Sigmoid colon (tissue), 4 donors: ENCODE data around the gene MUC5B.

ENCODE experiments used
- POLR2A ChIP-seq, 2 donors: fragments of 450-650 bp; IDR thresholded peaks; one replicate each; pipeline ENCODE4 v1.6.1; 2016; ENCODE audit warnings: antibody characterized with exemption in 2 of 2, mild to moderate bottlenecking in 2 of 2, moderate library complexity in 2 of 2
- POLR2AphosphoS5 ChIP-seq, 4 donors: sonication (generic); formaldehyde crosslinking; IDR thresholded peaks; one replicate each; pipeline ENCODE4 v1.6.1; 2017; ENCODE audit warnings: antibody characterized with exemption in 4 of 4
- TF ChIP-seq, protein P1 (sequence below), 4 experiments: fragments of 450-650 bp in 3 of 4; fragments of 200-600 bp in 1 of 4; IDR thresholded peaks; one replicate each; pipeline ENCODE4 v1.5.1; 2016 to 2019; ENCODE audit warnings: antibody characterized with exemption in 4 of 4, mild to moderate bottlenecking in 3 of 4, moderate library complexity in 2 of 4

DNA sequence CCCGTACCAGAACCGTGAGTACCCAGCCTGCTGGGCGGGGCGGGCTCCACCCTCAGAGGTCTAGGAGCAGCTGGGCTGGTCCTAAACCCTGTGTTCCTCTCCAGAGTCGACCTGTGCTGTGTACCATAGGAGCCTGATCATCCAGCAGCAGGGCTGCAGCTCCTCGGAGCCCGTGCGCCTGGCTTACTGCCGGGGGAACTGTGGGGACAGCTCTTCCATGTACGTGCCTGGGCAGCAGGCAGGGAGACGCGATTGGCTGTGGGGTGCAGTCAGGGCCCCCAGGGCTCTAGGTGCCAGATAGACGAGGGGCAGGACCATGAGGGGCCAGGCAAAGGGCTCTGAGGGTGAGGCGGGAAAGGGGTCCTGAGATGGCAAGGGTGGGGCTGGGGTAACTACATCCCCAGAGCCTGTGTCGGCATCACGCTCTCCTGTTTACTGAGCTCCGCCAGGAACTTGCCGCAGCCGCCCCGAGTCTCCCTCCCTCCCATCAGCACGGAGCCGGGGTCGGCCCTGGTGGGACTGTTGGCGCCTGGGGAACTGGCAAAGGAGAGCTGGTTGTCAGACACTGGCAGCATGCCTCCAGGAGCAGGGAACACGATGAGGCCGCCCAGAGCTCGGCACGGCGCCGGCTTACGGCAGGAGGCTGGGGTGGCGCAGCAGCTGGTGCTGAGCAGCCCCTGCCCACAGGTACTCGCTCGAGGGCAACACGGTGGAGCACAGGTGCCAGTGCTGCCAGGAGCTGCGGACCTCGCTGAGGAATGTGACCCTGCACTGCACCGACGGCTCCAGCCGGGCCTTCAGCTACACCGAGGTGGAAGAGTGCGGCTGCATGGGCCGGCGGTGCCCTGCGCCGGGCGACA lies 22.9 kb upstream of the MUC5B start:
- TF ChIP-seq, protein P1, sequence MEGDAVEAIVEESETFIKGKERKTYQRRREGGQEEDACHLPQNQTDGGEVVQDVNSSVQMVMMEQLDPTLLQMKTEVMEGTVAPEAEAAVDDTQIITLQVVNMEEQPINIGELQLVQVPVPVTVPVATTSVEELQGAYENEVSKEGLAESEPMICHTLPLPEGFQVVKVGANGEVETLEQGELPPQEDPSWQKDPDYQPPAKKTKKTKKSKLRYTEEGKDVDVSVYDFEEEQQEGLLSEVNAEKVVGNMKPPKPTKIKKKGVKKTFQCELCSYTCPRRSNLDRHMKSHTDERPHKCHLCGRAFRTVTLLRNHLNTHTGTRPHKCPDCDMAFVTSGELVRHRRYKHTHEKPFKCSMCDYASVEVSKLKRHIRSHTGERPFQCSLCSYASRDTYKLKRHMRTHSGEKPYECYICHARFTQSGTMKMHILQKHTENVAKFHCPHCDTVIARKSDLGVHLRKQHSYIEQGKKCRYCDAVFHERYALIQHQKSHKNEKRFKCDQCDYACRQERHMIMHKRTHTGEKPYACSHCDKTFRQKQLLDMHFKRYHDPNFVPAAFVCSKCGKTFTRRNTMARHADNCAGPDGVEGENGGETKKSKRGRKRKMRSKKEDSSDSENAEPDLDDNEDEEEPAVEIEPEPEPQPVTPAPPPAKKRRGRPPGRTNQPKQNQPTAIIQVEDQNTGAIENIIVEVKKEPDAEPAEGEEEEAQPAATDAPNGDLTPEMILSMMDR (IDR thresholded peaks at IDR 0.05), result no peak
- TF ChIP-seq POLR2A (IDR thresholded peaks at IDR 0.05) (no peak), POLR2AphosphoS5 (IDR thresholded peaks at IDR 0.05) (no peak)
